Chondrocyte (in vitro differentiated cells): ENCODE measurements around the gene PRELID2. TPM values are rescaled to one million over a fixed set of nuclear protein-coding genes. Genes with fewer than 3 reads are reported as not detected.
A peak's percentile ranks its signal among the peaks of the same experiment; 100 is the strongest.

Source experiments
- DNase-seq: peaks from one replicate; pipeline ENCODE4 v3.0.0; 2021; ENCODE audit warnings: mixed read lengths, low spot score
- H3K27ac Mint-ChIP-seq: one replicate; pipeline ENCODE4 v1.8.0; 2021; ENCODE audit warnings: mild to moderate bottlenecking, moderate library complexity, mixed read lengths; ENCODE audit not compliant: unreplicated experiment
- H3K27me3 Mint-ChIP-seq: 2 replicates; pipeline ENCODE4 v1.8.0; 2021; ENCODE audit warnings: low read depth, mixed read lengths
- H3K36me3 Mint-ChIP-seq: 2 replicates; pipeline ENCODE4 v1.8.0; 2021; ENCODE audit warnings: low read depth, mixed read lengths
- H3K4me1 Mint-ChIP-seq: 2 replicates; pipeline ENCODE4 v1.8.0; 2021; ENCODE audit warnings: low read depth, mild to moderate bottlenecking, mixed read lengths
- H3K4me3 Mint-ChIP-seq: one replicate; pipeline ENCODE4 v1.8.0; 2021; ENCODE audit warnings: mild to moderate bottlenecking, moderate library complexity, mixed read lengths; ENCODE audit not compliant: unreplicated experiment
- H3K9me3 Mint-ChIP-seq: 2 replicates; pipeline ENCODE4 v1.8.0; 2021; ENCODE audit warnings: low read depth, mixed read lengths
- total RNA-seq: library from RNA; stranded (reverse); gene quantifications from 3 replicates; pipeline ENCODE4 v1.2.1, GENCODE V29; 2021
- TF ChIP-seq, protein P1 (sequence below): fragments of 200-600 bp; sonication (generic); IDR thresholded peaks from 2 replicates; pipeline ENCODE4 v1.5.0; 2021; ENCODE audit warnings: antibody characterized with exemption, mild to moderate bottlenecking, moderate library complexity

Gene PRELID2
- total RNA-seq, 1 donor from 2014 or later: 6.2 TPM

- DNase-seq: no peak
- no peak overlapping the region for H3K27ac Mint-ChIP-seq
These were observed 48.1 kb downstream of the PRELID2 start for GRCh38 chr5:145787001-145787400.

DNA sequence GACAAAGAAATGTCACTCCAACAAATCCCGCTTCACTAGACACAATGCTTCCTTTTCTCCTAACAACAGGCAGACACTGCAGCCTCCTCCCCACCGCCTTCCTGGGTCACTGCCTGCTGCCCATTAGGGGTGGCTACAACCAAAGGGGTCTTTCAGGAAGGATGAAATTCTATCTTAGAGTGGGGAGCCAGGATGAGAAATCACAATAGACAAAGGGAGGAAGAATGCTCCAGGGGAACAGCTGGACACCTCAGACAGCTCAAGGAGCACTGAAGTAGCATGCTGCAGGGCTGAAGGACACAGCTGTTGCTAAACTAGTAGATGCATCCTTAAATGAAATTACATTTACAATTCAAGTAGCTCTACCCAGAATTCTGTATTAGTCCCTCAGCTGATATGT is 54.2 kb downstream of the PRELID2 start:
- H3K27me3 Mint-ChIP-seq: no peaks in the 10 kb centered on the region
- H3K4me1 Mint-ChIP-seq: peaks cover 15% of the 10 kb centered on the region
- no peak overlapping the region for H3K27ac Mint-ChIP-seq
- peaks cover 2% of the 10 kb centered on the region for H3K36me3 Mint-ChIP-seq
- H3K4me3 Mint-ChIP-seq: no peak overlapping the region
- TF ChIP-seq, protein P1, sequence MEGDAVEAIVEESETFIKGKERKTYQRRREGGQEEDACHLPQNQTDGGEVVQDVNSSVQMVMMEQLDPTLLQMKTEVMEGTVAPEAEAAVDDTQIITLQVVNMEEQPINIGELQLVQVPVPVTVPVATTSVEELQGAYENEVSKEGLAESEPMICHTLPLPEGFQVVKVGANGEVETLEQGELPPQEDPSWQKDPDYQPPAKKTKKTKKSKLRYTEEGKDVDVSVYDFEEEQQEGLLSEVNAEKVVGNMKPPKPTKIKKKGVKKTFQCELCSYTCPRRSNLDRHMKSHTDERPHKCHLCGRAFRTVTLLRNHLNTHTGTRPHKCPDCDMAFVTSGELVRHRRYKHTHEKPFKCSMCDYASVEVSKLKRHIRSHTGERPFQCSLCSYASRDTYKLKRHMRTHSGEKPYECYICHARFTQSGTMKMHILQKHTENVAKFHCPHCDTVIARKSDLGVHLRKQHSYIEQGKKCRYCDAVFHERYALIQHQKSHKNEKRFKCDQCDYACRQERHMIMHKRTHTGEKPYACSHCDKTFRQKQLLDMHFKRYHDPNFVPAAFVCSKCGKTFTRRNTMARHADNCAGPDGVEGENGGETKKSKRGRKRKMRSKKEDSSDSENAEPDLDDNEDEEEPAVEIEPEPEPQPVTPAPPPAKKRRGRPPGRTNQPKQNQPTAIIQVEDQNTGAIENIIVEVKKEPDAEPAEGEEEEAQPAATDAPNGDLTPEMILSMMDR: no peak
- H3K9me3 Mint-ChIP-seq: no peaks in the 10 kb centered on the region
- DNase-seq: no peak

More at GRCh38 chr5:145787001-145787400, 48.1 kb downstream of the PRELID2 start:
- TF ChIP-seq, protein P1: no peak
- Mint-ChIP-seq H3K4me1 (no peaks in the 10 kb centered on the region), H3K36me3 (peaks cover 5% of the 10 kb centered on the region), H3K27me3 (no peaks in the 10 kb centered on the region), H3K4me3 (no peak overlapping the region), H3K9me3 (peaks cover 3% of the 10 kb centered on the region)

DNA sequence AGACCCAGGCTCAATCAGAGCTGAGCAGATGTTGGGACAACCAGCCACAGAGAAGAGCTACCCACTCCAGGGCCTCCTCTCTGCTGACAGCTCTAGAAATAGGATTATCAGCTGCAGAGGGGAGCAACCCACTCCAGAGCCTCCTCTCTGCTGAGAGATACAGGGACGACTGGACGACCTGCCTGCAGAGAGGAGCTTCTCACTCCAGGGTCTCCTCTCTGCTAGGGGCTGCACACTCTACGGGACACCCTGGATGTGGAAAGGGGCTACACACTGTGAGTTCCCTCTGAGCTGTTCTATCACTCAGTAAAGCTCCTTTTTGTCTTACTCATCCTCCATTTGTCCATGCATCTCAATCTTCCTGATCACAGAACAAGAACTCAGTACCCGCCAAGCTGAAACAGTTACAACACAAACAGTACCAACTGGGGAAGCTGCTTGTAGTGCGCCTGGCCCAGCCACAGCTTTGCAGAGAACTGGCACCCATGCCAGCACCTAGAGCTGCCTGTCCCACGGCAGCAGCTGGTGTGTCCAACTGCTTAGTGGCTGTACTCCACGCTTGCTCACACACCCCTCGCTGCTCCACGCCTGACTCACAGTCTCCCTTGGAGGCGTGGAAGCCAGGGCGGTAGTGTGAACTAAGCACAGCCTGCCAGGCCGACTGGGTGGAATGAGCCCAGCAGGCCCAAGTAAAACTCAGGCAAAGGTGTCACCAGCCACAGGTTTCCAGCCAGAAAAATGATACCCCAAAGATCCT is 56.8 kb downstream of the PRELID2 start:
- no peaks in the 10 kb centered on the region for H3K27me3 Mint-ChIP-seq
- DNase-seq: no peak
- no peak overlapping the region for H3K27ac Mint-ChIP-seq
- H3K4me1 Mint-ChIP-seq: peaks cover 30% of the 10 kb centered on the region
- peaks cover 3% of the 10 kb centered on the region for H3K36me3 Mint-ChIP-seq
- H3K4me3 Mint-ChIP-seq: no peak overlapping the region
- H3K9me3 Mint-ChIP-seq: no peaks in the 10 kb centered on the region
- TF ChIP-seq, protein P1: no peak

- H3K4me3 Mint-ChIP-seq: no peak overlapping the region
- no peak for DNase-seq
These were observed 57.6 kb downstream of the PRELID2 start for GRCh38 chr5:145777445-145778063.

DNA sequence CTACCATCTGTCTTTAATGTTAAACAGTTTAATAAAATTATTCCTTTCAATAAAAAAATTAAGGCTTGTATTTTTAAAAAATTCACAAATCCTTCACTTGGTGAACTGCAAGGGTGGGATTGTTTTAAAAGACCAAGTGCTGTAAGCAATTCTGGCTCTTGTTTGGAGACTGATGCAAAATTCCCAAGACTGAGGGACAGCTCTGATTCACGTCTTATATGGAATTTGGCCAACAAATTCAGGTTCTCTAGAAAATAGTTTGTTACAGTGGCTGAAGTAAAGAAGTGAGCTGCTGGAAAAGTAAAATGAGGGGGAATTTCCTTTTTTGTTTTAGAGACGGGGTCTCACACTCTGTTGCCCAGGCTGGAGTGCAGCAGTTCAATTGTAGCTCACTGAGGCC is 58.3 kb downstream of the PRELID2 start:
- no peak overlapping the region for H3K4me3 Mint-ChIP-seq
- H3K27me3 Mint-ChIP-seq: no peaks in the 10 kb centered on the region
- TF ChIP-seq, protein P1: no peak
- no peaks in the 10 kb centered on the region for H3K9me3 Mint-ChIP-seq
- H3K4me1 Mint-ChIP-seq: peaks cover 30% of the 10 kb centered on the region
- H3K36me3 Mint-ChIP-seq: peaks cover 3% of the 10 kb centered on the region
- no peak for DNase-seq
- H3K27ac Mint-ChIP-seq: peak overlapping the region; percentile 95

More at GRCh38 chr5:145777445-145778063, 57.6 kb downstream of the PRELID2 start:
- H3K4me1 Mint-ChIP-seq: peaks cover 30% of the 10 kb centered on the region
- no peaks in the 10 kb centered on the region for H3K27me3 Mint-ChIP-seq
- H3K36me3 Mint-ChIP-seq: peaks cover 3% of the 10 kb centered on the region
- TF ChIP-seq, protein P1: no peak
- no peaks in the 10 kb centered on the region for H3K9me3 Mint-ChIP-seq
- peak overlapping the region; percentile 95 for H3K27ac Mint-ChIP-seq
